NT2/D1 (cell line): Measurements from ENCODE around the gene PRLHR.

Experiments
- DNase-seq: peaks from one replicate; pipeline ENCODE4 v3.0.0-alpha.2; 2011; ENCODE audit warnings: low read depth, low spot score
- H3K27me3 ChIP-seq: 2 replicates; pipeline ENCODE4 v1.6.0; 2011; ENCODE audit warnings: mild to moderate bottlenecking; ENCODE audit not compliant: insufficient read length, insufficient read depth
- H3K36me3 ChIP-seq: 2 replicates; pipeline ENCODE4 v1.6.1; 2011; ENCODE audit warnings: mild to moderate bottlenecking, low read length, mixed read lengths; ENCODE audit not compliant: insufficient read depth, insufficient read length
- H3K4me1 ChIP-seq: 2 replicates; pipeline ENCODE4 v1.5.1; 2011; ENCODE audit not compliant: insufficient read depth, insufficient read length
- H3K4me3 ChIP-seq: 2 replicates; pipeline ENCODE4 v1.5.1; 2011; ENCODE audit warnings: low read depth; ENCODE audit not compliant: insufficient read length
- H3K9ac ChIP-seq: 2 replicates; pipeline ENCODE4 v1.6.0; 2011; ENCODE audit warnings: low read depth; ENCODE audit not compliant: insufficient read length
- H3K9me3 ChIP-seq: 2 replicates; pipeline ENCODE4 v1.5.1; 2011; ENCODE audit warnings: mild to moderate bottlenecking, low read length; ENCODE audit not compliant: insufficient read depth
- SUZ12 ChIP-seq: IDR thresholded peaks from 2 replicates; pipeline ENCODE4 v1.6.1; 2011; ENCODE audit not compliant: insufficient read length, insufficient read depth; ENCODE audit errors: extremely low read depth
- YY1 ChIP-seq: IDR thresholded peaks from 2 replicates; pipeline ENCODE4 v1.6.1; 2011; ENCODE audit not compliant: insufficient read length, insufficient read depth
- ZNF274 ChIP-seq: IDR thresholded peaks from 2 replicates; pipeline ENCODE4 v1.6.1; 2011; ENCODE audit warnings: mild to moderate bottlenecking, low read depth, low read length

The PRLHR gene

GRCh38 chr10:118573512-118573911, 21.9 kb downstream of the PRLHR start:
- H3K36me3 ChIP-seq = no peaks in the 10 kb centered on the region
- H3K4me1 ChIP-seq = no peaks in the 10 kb centered on the region
- no peak for TF ChIP-seq SUZ12

GRCh38 chr10:118572256-118573041, 23.0 kb downstream of the PRLHR start:
- no peak for TF ChIP-seq SUZ12
- TF ChIP-seq YY1 = no peak
- TF ChIP-seq ZNF274 = no peak
- no peak for DNase-seq
- Histone ChIP-seq H3K9me3 (no peaks in the 10 kb centered on the region), H3K27me3 (no peaks in the 10 kb centered on the region), H3K4me3 (no peak overlapping the region), H3K36me3 (no peaks in the 10 kb centered on the region), H3K9ac (no peak overlapping the region), H3K4me1 (no peaks in the 10 kb centered on the region)

More at GRCh38 chr10:118573512-118573911, 21.9 kb downstream of the PRLHR start:
- H3K9me3 ChIP-seq = no peaks in the 10 kb centered on the region
- no peak overlapping the region for H3K9ac ChIP-seq
- DNase-seq = no peak
- H3K4me3 ChIP-seq = no peak overlapping the region
- no peaks in the 10 kb centered on the region for H3K27me3 ChIP-seq

- Histone ChIP-seq H3K9me3 (no peaks in the 10 kb centered on the region), H3K27me3 (no peaks in the 10 kb centered on the region), H3K36me3 (no peaks in the 10 kb centered on the region), H3K4me1 (no peaks in the 10 kb centered on the region), H3K4me3 (no peak overlapping the region), H3K9ac (no peak overlapping the region)
- DNase-seq = no peak
- TF ChIP-seq ZNF274 (no peak), YY1 (no peak)
These were observed 24.3 kb downstream of the PRLHR start for GRCh38 chr10:118571123-118571522.

- H3K9me3 ChIP-seq = no peaks in the 10 kb centered on the region
- H3K4me1 ChIP-seq = no peaks in the 10 kb centered on the region
- TF ChIP-seq ZNF274 (no peak), SUZ12 (no peak), YY1 (no peak)
- H3K36me3 ChIP-seq = no peaks in the 10 kb centered on the region
- no peak overlapping the region for H3K9ac ChIP-seq
- no peaks in the 10 kb centered on the region for H3K27me3 ChIP-seq
- no peak overlapping the region for H3K4me3 ChIP-seq
- DNase-seq = no peak
These were observed 24.9 kb downstream of the PRLHR start for GRCh38 chr10:118570591-118570990.

GRCh38 chr10:118569882-118570252, 25.6 kb downstream of the PRLHR start:
- Histone ChIP-seq H3K27me3 (no peaks in the 10 kb centered on the region), H3K4me1 (peaks cover 2% of the 10 kb centered on the region), H3K9me3 (no peaks in the 10 kb centered on the region), H3K36me3 (no peaks in the 10 kb centered on the region), H3K9ac (no peak overlapping the region), H3K4me3 (no peak overlapping the region)
- no peak for TF ChIP-seq SUZ12
- no peak for TF ChIP-seq YY1
- TF ChIP-seq ZNF274 = no peak
- DNase-seq = no peak

- TF ChIP-seq ZNF274 (no peak), SUZ12 (no peak), YY1 (no peak)
- Histone ChIP-seq H3K36me3 (no peaks in the 10 kb centered on the region), H3K4me3 (no peak overlapping the region), H3K4me1 (peaks cover 2% of the 10 kb centered on the region), H3K9ac (no peak overlapping the region), H3K27me3 (no peaks in the 10 kb centered on the region), H3K9me3 (no peaks in the 10 kb centered on the region)
- no peak for DNase-seq
These were observed 26.1 kb downstream of the PRLHR start for GRCh38 chr10:118569241-118569881.

GRCh38 chr10:118568327-118568848, 27.1 kb downstream of the PRLHR start:
- no peaks in the 10 kb centered on the region for H3K36me3 ChIP-seq
- H3K27me3 ChIP-seq = no peaks in the 10 kb centered on the region
- peaks cover 2% of the 10 kb centered on the region for H3K4me1 ChIP-seq
- DNase-seq = peak; percentile 55
- peak overlapping the region; percentile 42 for H3K9ac ChIP-seq
- no peak overlapping the region for H3K4me3 ChIP-seq
- no peak for TF ChIP-seq SUZ12
- no peak for TF ChIP-seq YY1
- no peak for TF ChIP-seq ZNF274
- no peaks in the 10 kb centered on the region for H3K9me3 ChIP-seq
